Activated naive CD8-positive, alpha-beta T cell treated with anti-CD3 and anti-CD28 coated beads for 36 hours (primary cell): ENCODE data around the gene ALKBH3. TPM values are rescaled to one million over a fixed set of nuclear protein-coding genes. Genes with fewer than 3 reads are reported as not detected.
A peak's percentile ranks its signal among the peaks of the same experiment; 100 is the strongest.

Experiments
- DNase-seq: peaks from one replicate; pipeline ENCODE4 v3.0.0; 2021
- H3K27ac Mint-ChIP-seq: one replicate; pipeline ENCODE4 v1.8.0; 2022; ENCODE audit warnings: mild to moderate bottlenecking, moderate library complexity, mixed read lengths
- H3K27me3 Mint-ChIP-seq: one replicate; pipeline ENCODE4 v1.8.0; 2022; ENCODE audit warnings: mild to moderate bottlenecking, mixed read lengths
- H3K36me3 Mint-ChIP-seq: one replicate; pipeline ENCODE4 v1.8.0; 2021; ENCODE audit warnings: mild to moderate bottlenecking, mixed read lengths
- H3K4me1 Mint-ChIP-seq: one replicate; pipeline ENCODE4 v1.8.0; 2021; ENCODE audit warnings: mixed read lengths
- H3K4me3 Mint-ChIP-seq: one replicate; pipeline ENCODE4 v1.8.0; 2022; ENCODE audit warnings: mild to moderate bottlenecking, moderate library complexity, mixed read lengths
- H3K9me3 Mint-ChIP-seq: one replicate; pipeline ENCODE4 v1.8.0; 2022; ENCODE audit warnings: mixed read lengths
- total RNA-seq, 2 experiments: library from RNA; stranded (reverse); gene quantifications; one replicate each; pipeline ENCODE4 v1.2.3, GENCODE V29; 2021

ALKBH3 gene
- total RNA-seq, 2 experiments from 2014 or later: 50.8 to 53.3 TPM

DNA sequence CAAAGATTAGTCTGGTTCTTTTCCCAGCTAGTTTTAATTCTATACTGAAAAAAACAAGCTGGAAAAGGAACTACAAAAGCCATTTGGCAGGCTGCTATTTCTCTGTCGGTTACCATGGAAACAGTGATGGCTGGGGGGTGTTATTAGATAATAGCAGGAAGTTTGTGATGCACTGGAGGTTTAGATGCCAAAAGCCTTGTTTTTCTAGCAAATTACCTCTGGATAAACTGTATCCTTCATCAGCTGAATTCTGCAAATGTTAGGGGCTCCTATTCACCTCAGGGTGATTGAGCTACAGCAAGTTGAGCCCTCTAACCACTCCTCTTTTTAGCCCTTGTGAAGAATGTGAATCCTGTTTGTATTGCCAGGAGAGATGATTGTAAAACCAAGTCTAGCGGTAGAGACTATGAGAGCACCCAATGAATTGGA is 25.2 kb downstream of the ALKBH3 start:
- H3K27me3 Mint-ChIP-seq: no peaks in the 10 kb centered on the region
- H3K4me3 Mint-ChIP-seq: no peak overlapping the region
- H3K4me1 Mint-ChIP-seq: peaks cover 27% of the 10 kb centered on the region
- H3K9me3 Mint-ChIP-seq: no peaks in the 10 kb centered on the region
- peaks cover 26% of the 10 kb centered on the region for H3K36me3 Mint-ChIP-seq
- DNase-seq: no peak
- no peak overlapping the region for H3K27ac Mint-ChIP-seq

DNA sequence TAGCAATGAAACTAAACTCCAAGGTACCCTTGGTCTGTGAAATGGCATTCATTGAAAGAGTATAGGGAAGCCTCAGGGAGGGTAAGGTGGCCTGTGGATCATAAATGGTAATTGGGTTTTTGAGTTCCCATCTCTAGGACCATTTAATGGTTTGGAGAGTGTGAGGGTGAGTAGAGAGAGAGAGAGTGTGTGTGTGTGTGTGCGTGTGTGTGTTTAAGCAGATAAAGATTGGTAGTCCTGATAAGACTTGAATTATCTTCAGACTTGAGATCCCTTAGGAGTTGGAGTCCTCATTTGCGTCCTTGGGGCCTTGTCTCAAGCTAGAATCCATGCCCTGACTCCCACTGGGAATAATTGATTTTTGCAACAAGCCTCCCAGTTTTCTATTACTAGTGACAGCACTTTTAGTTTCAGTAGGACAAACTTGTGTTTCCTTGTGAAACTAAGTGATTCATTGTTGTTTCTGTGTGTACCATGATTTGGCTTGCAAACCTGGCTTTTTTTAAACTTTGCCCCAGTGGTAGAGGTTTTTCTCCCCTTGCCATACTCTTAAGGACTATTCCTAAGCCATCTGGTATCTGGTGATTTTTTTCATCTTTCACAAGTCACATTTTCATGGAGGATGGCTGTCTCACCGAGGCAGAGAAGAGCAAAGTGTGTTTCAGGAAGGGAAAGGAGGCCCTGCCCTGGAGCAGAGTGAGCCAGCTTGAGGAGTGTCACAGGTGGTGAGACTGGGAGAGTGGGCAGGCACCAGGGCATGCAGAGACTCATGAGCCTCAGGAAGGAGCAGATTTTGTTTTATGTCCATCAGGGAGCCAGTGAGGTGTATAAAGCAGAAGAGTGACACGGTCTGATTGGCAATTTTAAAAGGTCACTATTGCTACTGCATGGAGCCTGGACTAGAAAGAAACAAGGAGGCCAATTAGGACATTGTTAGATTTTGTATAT is 26.7 kb downstream of the ALKBH3 start:
- no peak for DNase-seq
- Mint-ChIP-seq H3K4me3 (no peak overlapping the region), H3K27ac (no peak overlapping the region), H3K4me1 (peaks cover 25% of the 10 kb centered on the region), H3K27me3 (no peaks in the 10 kb centered on the region), H3K9me3 (no peaks in the 10 kb centered on the region), H3K36me3 (peaks cover 27% of the 10 kb centered on the region)

DNA sequence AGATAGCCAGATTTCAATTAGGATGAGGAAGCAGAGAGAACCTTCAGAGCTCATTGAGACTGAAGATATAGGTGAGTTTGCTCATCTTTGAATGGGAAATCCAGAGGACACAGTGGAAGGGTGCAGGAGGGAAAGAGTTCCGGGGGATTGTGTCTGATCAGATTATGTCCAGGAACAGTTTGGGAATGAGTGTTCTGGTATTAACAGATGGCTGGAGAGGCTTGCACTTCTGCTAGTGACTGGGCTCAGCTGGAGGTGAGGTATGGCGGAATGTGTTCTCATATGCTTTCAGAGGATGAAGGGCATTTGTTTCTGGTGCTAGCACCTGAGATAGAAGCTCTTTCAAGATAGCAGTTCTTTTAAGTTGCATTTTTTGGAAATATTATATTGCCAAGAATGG is 27.6 kb downstream of the ALKBH3 start:
- H3K9me3 Mint-ChIP-seq: no peaks in the 10 kb centered on the region
- H3K4me1 Mint-ChIP-seq: peaks cover 25% of the 10 kb centered on the region
- peaks cover 27% of the 10 kb centered on the region for H3K36me3 Mint-ChIP-seq
- no peak overlapping the region for H3K4me3 Mint-ChIP-seq
- DNase-seq: no peak
- H3K27ac Mint-ChIP-seq: no peak overlapping the region
- H3K27me3 Mint-ChIP-seq: no peaks in the 10 kb centered on the region

- H3K36me3 Mint-ChIP-seq: peaks cover 25% of the 10 kb centered on the region
- no peak overlapping the region for H3K4me3 Mint-ChIP-seq
- no peaks in the 10 kb centered on the region for H3K9me3 Mint-ChIP-seq
- no peak for DNase-seq
- no peak overlapping the region for H3K27ac Mint-ChIP-seq
- no peaks in the 10 kb centered on the region for H3K27me3 Mint-ChIP-seq
- H3K4me1 Mint-ChIP-seq: peaks cover 25% of the 10 kb centered on the region
Observed at GRCh38 chr11:43908683-43909082, 28.1 kb downstream of the ALKBH3 start.

GRCh38 chr11:43913829-43914380 is 33.3 kb downstream of the ALKBH3 start:
- no peak overlapping the region for H3K27ac Mint-ChIP-seq
- no peak for DNase-seq
- no peaks in the 10 kb centered on the region for H3K4me1 Mint-ChIP-seq

GRCh38 chr11:43914466-43914865 is 33.8 kb downstream of the ALKBH3 start:
- DNase-seq: no peak
- Mint-ChIP-seq H3K9me3 (no peaks in the 10 kb centered on the region), H3K36me3 (peaks cover 8% of the 10 kb centered on the region), H3K27me3 (no peaks in the 10 kb centered on the region), H3K4me1 (peaks cover under 1% of the 10 kb centered on the region), H3K27ac (no peak overlapping the region), H3K4me3 (no peak overlapping the region)

More at GRCh38 chr11:43913829-43914380, 33.3 kb downstream of the ALKBH3 start:
- Mint-ChIP-seq H3K4me3 (no peak overlapping the region), H3K9me3 (no peaks in the 10 kb centered on the region), H3K27me3 (no peaks in the 10 kb centered on the region), H3K36me3 (peaks cover 7% of the 10 kb centered on the region)

GRCh38 chr11:43916621-43917020 is 36.0 kb downstream of the ALKBH3 start:
- no peak for DNase-seq
- H3K9me3 Mint-ChIP-seq: no peaks in the 10 kb centered on the region
- H3K27ac Mint-ChIP-seq: no peak overlapping the region
- H3K4me1 Mint-ChIP-seq: peaks cover 17% of the 10 kb centered on the region
- peaks cover 13% of the 10 kb centered on the region for H3K36me3 Mint-ChIP-seq
- no peaks in the 10 kb centered on the region for H3K27me3 Mint-ChIP-seq
- H3K4me3 Mint-ChIP-seq: no peak overlapping the region

- Mint-ChIP-seq H3K36me3 (peaks cover 13% of the 10 kb centered on the region), H3K9me3 (no peaks in the 10 kb centered on the region), H3K4me1 (peaks cover 18% of the 10 kb centered on the region), H3K27me3 (no peaks in the 10 kb centered on the region), H3K4me3 (no peak overlapping the region), H3K27ac (no peak overlapping the region)
- no peak for DNase-seq
Observed at GRCh38 chr11:43917851-43918250, 37.2 kb downstream of the ALKBH3 start.

DNA sequence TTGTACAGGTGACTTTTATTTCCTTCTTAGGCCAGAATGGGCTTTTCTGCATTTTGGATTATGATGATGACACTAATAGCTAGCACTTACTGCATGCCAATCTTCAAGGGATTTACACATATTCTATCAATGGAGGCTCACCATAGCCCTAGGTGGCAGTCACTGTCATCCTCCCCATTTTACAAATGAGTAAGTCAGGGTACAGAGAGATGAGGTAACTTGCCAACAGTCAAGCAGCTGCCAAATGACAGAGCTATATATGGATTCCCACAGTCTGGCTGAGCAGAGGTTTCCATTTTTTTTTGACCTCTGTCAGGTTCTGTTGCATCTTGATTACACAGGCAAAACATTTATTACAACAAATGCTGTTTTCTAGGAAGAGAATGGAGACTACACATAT is 38.0 kb downstream of the ALKBH3 start:
- H3K27me3 Mint-ChIP-seq: no peaks in the 10 kb centered on the region
- no peak overlapping the region for H3K27ac Mint-ChIP-seq
- H3K9me3 Mint-ChIP-seq: no peaks in the 10 kb centered on the region
- peaks cover 18% of the 10 kb centered on the region for H3K4me1 Mint-ChIP-seq
- peaks cover 13% of the 10 kb centered on the region for H3K36me3 Mint-ChIP-seq
- H3K4me3 Mint-ChIP-seq: no peak overlapping the region
- DNase-seq: no peak

DNA sequence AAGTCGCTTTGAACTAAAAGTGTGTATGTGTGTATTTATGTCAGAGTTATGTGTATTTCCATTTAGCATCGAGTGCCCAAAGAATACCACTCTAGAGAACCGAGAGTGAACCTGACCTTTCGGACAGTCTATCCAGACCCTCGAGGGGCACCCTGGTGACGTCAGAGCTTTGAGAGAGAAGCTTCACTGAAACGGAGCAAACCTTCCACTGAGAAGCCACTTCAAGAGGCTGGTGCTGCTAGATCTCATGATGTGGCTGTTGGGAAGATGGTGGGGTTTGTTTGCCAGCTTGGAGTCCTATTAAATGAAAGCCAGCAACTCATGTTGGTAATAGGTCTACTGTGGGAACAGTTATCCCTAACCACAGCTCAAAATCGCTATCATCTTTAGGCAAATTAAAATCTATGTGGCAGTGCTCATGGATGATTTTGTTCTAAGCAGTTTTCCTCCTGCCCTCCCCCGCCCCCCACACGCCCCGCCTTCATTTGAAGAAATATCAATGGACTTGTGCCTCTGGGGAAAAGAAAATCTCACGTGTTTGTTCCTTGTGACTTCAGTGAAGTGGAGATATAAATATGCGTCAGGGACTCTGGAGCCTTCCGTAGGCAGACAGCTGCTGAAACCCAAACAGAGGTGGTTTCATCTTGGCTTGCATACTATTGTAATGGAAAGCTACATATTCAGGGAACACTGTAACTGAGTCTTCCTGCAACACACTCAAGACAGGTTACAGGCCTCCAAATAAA is 39.4 kb downstream of the ALKBH3 start:
- Mint-ChIP-seq H3K27ac (peak overlapping the region; percentile 7), H3K4me1 (peaks cover 18% of the 10 kb centered on the region), H3K27me3 (no peaks in the 10 kb centered on the region), H3K9me3 (no peaks in the 10 kb centered on the region), H3K4me3 (no peak overlapping the region), H3K36me3 (peaks cover 13% of the 10 kb centered on the region)
- DNase-seq: no peak

- no peak for DNase-seq
- peaks cover 18% of the 10 kb centered on the region for H3K4me1 Mint-ChIP-seq
- H3K9me3 Mint-ChIP-seq: no peaks in the 10 kb centered on the region
- no peak overlapping the region for H3K4me3 Mint-ChIP-seq
- H3K27me3 Mint-ChIP-seq: no peaks in the 10 kb centered on the region
- H3K36me3 Mint-ChIP-seq: peaks cover 13% of the 10 kb centered on the region
- peak overlapping the region; percentile 64 for H3K27ac Mint-ChIP-seq
Observed at GRCh38 chr11:43920598-43921419, 40.2 kb downstream of the ALKBH3 start.

GRCh38 chr11:43921561-43922294 is 41.1 kb downstream of the ALKBH3 start:
- H3K4me3 Mint-ChIP-seq: no peak overlapping the region
- H3K27me3 Mint-ChIP-seq: no peaks in the 10 kb centered on the region
- no peak overlapping the region for H3K27ac Mint-ChIP-seq
- no peaks in the 10 kb centered on the region for H3K9me3 Mint-ChIP-seq
- DNase-seq: no peak
- H3K36me3 Mint-ChIP-seq: peaks cover 13% of the 10 kb centered on the region
- peaks cover 18% of the 10 kb centered on the region for H3K4me1 Mint-ChIP-seq

- Mint-ChIP-seq H3K4me3 (no peak overlapping the region), H3K27me3 (no peaks in the 10 kb centered on the region)
Observed at GRCh38 chr11:43922295-43922648, 41.6 kb downstream of the ALKBH3 start.

DNA sequence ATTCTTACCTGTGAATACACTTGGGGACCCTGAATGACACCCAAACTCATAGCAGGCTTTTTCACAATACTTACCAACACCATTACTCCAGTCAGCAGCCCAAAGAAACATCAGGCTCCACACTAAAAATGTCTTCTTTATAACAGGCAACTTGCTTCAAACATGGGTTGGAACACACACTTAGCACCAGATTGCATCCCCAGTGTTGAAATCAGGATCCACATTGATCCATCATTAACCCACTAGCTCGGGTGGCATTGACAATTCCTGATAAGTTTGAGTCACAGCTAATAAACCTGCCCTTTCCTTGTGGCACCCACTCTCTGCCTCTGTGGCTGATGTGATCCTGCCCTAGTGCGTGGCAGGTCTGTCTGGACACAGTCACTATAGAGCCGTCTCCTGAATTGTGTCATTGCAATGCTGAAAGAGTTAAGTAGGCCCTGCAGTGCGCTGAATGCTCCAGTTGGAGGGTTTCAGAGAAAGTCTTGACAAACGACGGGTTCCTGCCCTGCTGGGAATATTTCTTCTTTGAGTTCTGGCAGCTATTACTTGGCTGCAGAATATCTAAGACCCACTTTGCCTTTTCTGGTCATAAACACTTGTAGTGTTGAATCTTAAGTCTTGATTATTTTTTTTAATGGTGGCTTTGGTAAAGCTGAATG is 42.2 kb downstream of the ALKBH3 start:
- Mint-ChIP-seq H3K4me1 (peaks cover 18% of the 10 kb centered on the region), H3K4me3 (no peak overlapping the region), H3K27ac (no peak overlapping the region), H3K9me3 (no peaks in the 10 kb centered on the region), H3K27me3 (no peaks in the 10 kb centered on the region), H3K36me3 (peaks cover 13% of the 10 kb centered on the region)
- DNase-seq: no peak

More at GRCh38 chr11:43922295-43922648, 41.6 kb downstream of the ALKBH3 start:
- Mint-ChIP-seq H3K4me1 (peaks cover 18% of the 10 kb centered on the region), H3K36me3 (peaks cover 13% of the 10 kb centered on the region), H3K9me3 (no peaks in the 10 kb centered on the region), H3K27ac (no peak overlapping the region)
- no peak for DNase-seq
